Common myeloid progenitor, CD34-positive (primary cell): ENCODE results near the gene KATNAL2.

Experiments
- CTCF ChIA-PET: fragments of 350-600 bp; sonication (Branson Sonifier 250); formaldehyde crosslinking; loops from one replicate; lab custom pipeline; 2021; ENCODE audit warnings: antibody characterized with exemption; lab: Charles Lee
- POLR2A ChIA-PET: fragments of 350-600 bp; sonication (Branson Sonifier 250); formaldehyde crosslinking; loops from one replicate; lab custom pipeline; 2021; ENCODE audit warnings: antibody characterized with exemption; lab: Charles Lee
- DNase-seq, 3 donors: peaks; one replicate each; pipeline versions ENCODE4 v3.0.0 to v3.0.0-alpha.2; 2013
- H3K27ac ChIP-seq, 2 experiments: 1 replicate in 1 of 2; 2 replicates in 1 of 2; pipeline ENCODE4 v1.7.0; 2013; ENCODE audit warnings: inconsistent platforms in 2 of 2, low read length in 2 of 2, mild to moderate bottlenecking in 2 of 2, low read depth in 1 of 2, moderate library complexity in 1 of 2; ENCODE audit not compliant: severe bottlenecking in 2 of 2, insufficient read depth in 1 of 2, poor library complexity in 1 of 2
- H3K27me3 ChIP-seq, 5 experiments: replicated peaks in 2 of 5; 1 replicate in 3 of 5; 2 replicates in 2 of 5; pipeline versions ENCODE4 v1.6.1 to v1.7.0; 2013; ENCODE audit warnings: low read length in 4 of 5, mild to moderate bottlenecking in 2 of 5, moderate library complexity in 2 of 5, inconsistent platforms in 1 of 5; ENCODE audit not compliant: insufficient read depth in 5 of 5, control insufficient read depth in 4 of 5
- H3K36me3 ChIP-seq, 4 experiments: 1 replicate in 2 of 4; 2 replicates in 2 of 4; pipeline versions ENCODE4 v1.6.1 to v1.7.0; 2013; ENCODE audit warnings: low read length in 3 of 4, control low read depth in 1 of 4, mild to moderate bottlenecking in 1 of 4; ENCODE audit not compliant: control insufficient read depth in 4 of 4, insufficient read depth in 4 of 4
- H3K4me1 ChIP-seq, 4 experiments: 1 replicate in 3 of 4; 2 replicates in 1 of 4; pipeline versions ENCODE4 v1.6.1 to v1.7.1; 2013; ENCODE audit warnings: low read length in 3 of 4, mild to moderate bottlenecking in 3 of 4, control low read depth in 1 of 4, inconsistent platforms in 1 of 4, moderate library complexity in 1 of 4; ENCODE audit not compliant: control insufficient read depth in 4 of 4, insufficient read depth in 4 of 4; ENCODE audit errors: control extremely low read depth in 1 of 4
- H3K4me3 ChIP-seq, 7 experiments: 1 replicate in 4 of 7; 2 replicates in 3 of 7; pipeline versions ENCODE4 v1.5.1 to v1.7.0; 2013; ENCODE audit warnings: mild to moderate bottlenecking in 7 of 7, low read length in 6 of 7, moderate library complexity in 6 of 7, inconsistent platforms in 2 of 7, low read depth in 2 of 7, control low read depth in 1 of 7; ENCODE audit not compliant: insufficient read depth in 4 of 7, control insufficient read depth in 1 of 7; ENCODE audit errors: extremely low read depth in 1 of 7
- H3K9me3 ChIP-seq, 5 experiments: 1 replicate in 4 of 5; 2 replicates in 1 of 5; pipeline versions ENCODE4 v1.6.1 to v1.7.1; 2013; ENCODE audit warnings: low read length in 4 of 5, mild to moderate bottlenecking in 2 of 5, inconsistent platforms in 1 of 5, low read depth in 1 of 5, moderate library complexity in 1 of 5; ENCODE audit not compliant: control insufficient read depth in 4 of 5, insufficient read depth in 2 of 5; ENCODE audit errors: control extremely low read depth in 1 of 5
- WGBS: methylation state at CpG from one replicate; pipeline ENCODE4 v1.1.5; 2013; ENCODE audit not compliant: insufficient coverage; 5-methylcytosine and 5-hydroxymethylcytosine counted together

Gene KATNAL2

GRCh38 chr18:46910856-46911255 is 6.5 kb upstream of the KATNAL2 start:
- H3K9me3 ChIP-seq = peaks cover 0 to 11% (median 2%) of the 10 kb centered on the region in 5 experiments
- H3K36me3 ChIP-seq = peaks cover 0 to 7% (median 2%) of the 10 kb centered on the region in 4 experiments
- H3K4me1 ChIP-seq = peaks cover 2 to 8% (median 6%) of the 10 kb centered on the region in 4 experiments
- H3K27ac ChIP-seq = no peak overlapping the region
- no CpG with 5 or more reads among the region's 3 CpGs for WGBS
- CTCF ChIA-PET = no interaction called here
- no peak for DNase-seq
- POLR2A ChIA-PET = no interaction called here
- no peaks in the 10 kb centered on the region for H3K27me3 ChIP-seq
- H3K4me3 ChIP-seq = no peak overlapping the region

GRCh38 chr18:46915800-46916550 is 1.4 kb upstream of the KATNAL2 start:
- H3K36me3 ChIP-seq = peaks cover 0 to 2% (median under 1%) of the 10 kb centered on the region in 4 experiments
- peak overlapping the region in 1 of 2 experiments; percentile 80 for H3K27ac ChIP-seq
- peaks cover 13 to 25% (median 18%) of the 10 kb centered on the region in 4 experiments for H3K4me1 ChIP-seq
- POLR2A ChIA-PET = no interaction called here
- H3K9me3 ChIP-seq = peaks cover 0 to 2% (median 0%) of the 10 kb centered on the region in 5 experiments
- no peaks in the 10 kb centered on the region for H3K27me3 ChIP-seq
- 71% methylated on average over 4 of the region's 12 CpGs for WGBS
- CTCF ChIA-PET = no interaction called here
- DNase-seq = no peak
- peak overlapping the region in 6 of 7 experiments; percentile 76 to 95 (median 88) for H3K4me3 ChIP-seq

GRCh38 chr18:46916551-46917107 is 773 bp upstream of the KATNAL2 start:
- H3K4me1 ChIP-seq = peaks cover 13 to 25% (median 18%) of the 10 kb centered on the region in 4 experiments
- H3K27ac ChIP-seq = peak overlapping the region; percentile 30 to 80
- peaks cover 0 to 2% (median under 1%) of the 10 kb centered on the region in 4 experiments for H3K36me3 ChIP-seq
- ChIA-PET CTCF (interaction anchor here (1.4 kb wide), 1 partner anchor 34 kb away, joined by 11 read pairs; no protein-coding TSS in a partner anchor), POLR2A (interaction anchor here (1.6 kb wide), 1 partner anchor 30 kb away, joined by 6 read pairs; no protein-coding TSS in a partner anchor)
- peaks cover 0 to 2% (median 0%) of the 10 kb centered on the region in 5 experiments for H3K9me3 ChIP-seq
- no peaks in the 10 kb centered on the region for H3K27me3 ChIP-seq
- 0% methylated on average over 12 of the region's 21 CpGs for WGBS
- peak overlapping the region; percentile 76 to 95 (median 88) for H3K4me3 ChIP-seq
- peak; percentile 39 to 75 (median 62) for DNase-seq

- no peaks in the 10 kb centered on the region for H3K9me3 ChIP-seq
- no peaks in the 10 kb centered on the region for H3K27me3 ChIP-seq
- POLR2A ChIA-PET = interaction anchor here (0.8 to 1.6 kb wide), 2 partner anchors 28 to 260 kb away, joined by 3 to 6 read pairs; no protein-coding TSS in a partner anchor
- DNase-seq = peak in 2 of 3 donors; percentile 14 to 41
- peak overlapping the region; percentile 46 to 80 for H3K27ac ChIP-seq
- CTCF ChIA-PET = interaction anchor here (0.6 to 1.4 kb wide), 3 partner anchors 32 to 362 kb away, joined by 3 to 11 read pairs (median 3); no protein-coding TSS in a partner anchor
- peaks cover 13 to 25% (median 18%) of the 10 kb centered on the region in 4 experiments for H3K4me1 ChIP-seq
- 10% methylated on average over 23 of the region's 33 CpGs for WGBS
- peak overlapping the region; percentile 76 to 95 (median 88) for H3K4me3 ChIP-seq
- H3K36me3 ChIP-seq = peaks cover 0 to 2% (median 0%) of the 10 kb centered on the region in 4 experiments
Observed at GRCh38 chr18:46917803-46918600, 600 bp downstream of the KATNAL2 start.

- DNase-seq = no peak
- Histone ChIP-seq H3K36me3 (no peaks in the 10 kb centered on the region), H3K27me3 (no peaks in the 10 kb centered on the region), H3K4me3 (no peak overlapping the region), H3K27ac (no peak overlapping the region), H3K4me1 (peaks cover 13 to 25% (median 18%) of the 10 kb centered on the region in 4 experiments), H3K9me3 (no peaks in the 10 kb centered on the region)
- ChIA-PET POLR2A (no interaction called here), CTCF (no interaction called here)
- 100% methylated on average over 1 of the region's 2 CpGs for WGBS
Observed at GRCh38 chr18:46920067-46920466, 2.7 kb downstream of the KATNAL2 start.

GRCh38 chr18:46920653-46921052 is 3.3 kb downstream of the KATNAL2 start:
- H3K9me3 ChIP-seq = no peaks in the 10 kb centered on the region
- H3K4me1 ChIP-seq = peaks cover 10 to 20% (median 15%) of the 10 kb centered on the region in 4 experiments
- CTCF ChIA-PET = no interaction called here
- peak in 1 of 3 donors; percentile 10 for DNase-seq
- POLR2A ChIA-PET = no interaction called here
- H3K27ac ChIP-seq = no peak overlapping the region
- no peaks in the 10 kb centered on the region for H3K36me3 ChIP-seq
- no peaks in the 10 kb centered on the region for H3K27me3 ChIP-seq
- WGBS = no CpG with 5 or more reads among the region's 1 CpG
- H3K4me3 ChIP-seq = no peak overlapping the region
